Activated CD8-positive, alpha-beta T cell treated with anti-CD3 and anti-CD28 coated beads for 36 hours (primary cell): Measurements from ENCODE around the gene EIF4G1. TPM values are rescaled to one million over a fixed set of nuclear protein-coding genes. Genes with fewer than 3 reads are reported as not detected.
A peak's percentile ranks its signal among the peaks of the same experiment; 100 is the strongest.

Source experiments
- ATAC-seq: fragments of 200-7000 bp; cut with Tn5 transposase; one replicate; pipeline ENCODE4 v1.10.0; 2021; ENCODE audit warnings: mild to moderate bottlenecking, moderate library complexity
- CTCF ChIA-PET: fragments of 350-600 bp; sonication (Branson Sonifier 250); formaldehyde crosslinking; loops from one replicate; lab custom pipeline; 2021; ENCODE audit warnings: antibody characterized with exemption; lab: Charles Lee
- POLR2A ChIA-PET: fragments of 350-600 bp; sonication (Branson Sonifier 250); formaldehyde crosslinking; loops from one replicate; lab custom pipeline; 2021; ENCODE audit warnings: antibody characterized with exemption; lab: Charles Lee
- DNase-seq: peaks from one replicate; pipeline ENCODE4 v3.0.0-alpha.2; 2020
- H3K27ac Mint-ChIP-seq: one replicate; pipeline ENCODE4 v1.8.0; 2021; ENCODE audit warnings: mild to moderate bottlenecking, mixed read lengths
- H3K27me3 Mint-ChIP-seq: one replicate; pipeline ENCODE4 v1.8.0; 2021; ENCODE audit warnings: mixed read lengths
- H3K36me3 Mint-ChIP-seq: one replicate; pipeline ENCODE4 v1.8.0; 2021; ENCODE audit warnings: low read depth, mixed read lengths
- H3K4me1 Mint-ChIP-seq: one replicate; pipeline ENCODE4 v1.8.0; 2021; ENCODE audit warnings: low read depth, mixed read lengths
- H3K4me3 Mint-ChIP-seq: one replicate; pipeline ENCODE4 v1.8.0; 2021; ENCODE audit warnings: mild to moderate bottlenecking, moderate library complexity, mixed read lengths
- H3K9me3 Mint-ChIP-seq: one replicate; pipeline ENCODE4 v1.8.0; 2021; ENCODE audit warnings: mixed read lengths
- CTCF ChIP-seq: fragments of 200-600 bp; IDR thresholded peaks from one replicate; pipeline ENCODE4 v1.8.0; 2022; ENCODE audit warnings: antibody characterized with exemption, mild to moderate bottlenecking
- intact Hi-C: fragments of 100-400 bp; cut with micrococcal nuclease; formaldehyde crosslinking; loops from one replicate; pipeline ENCODE4 v1.10.0; 2022
- total RNA-seq, 2 experiments: library from RNA; stranded (reverse); gene quantifications; one replicate each; pipeline ENCODE4 v1.2.3, GENCODE V29; 2021

EIF4G1 gene
- total RNA-seq, 2 experiments from 2014 or later, result 429 to 437 TPM

DNA sequence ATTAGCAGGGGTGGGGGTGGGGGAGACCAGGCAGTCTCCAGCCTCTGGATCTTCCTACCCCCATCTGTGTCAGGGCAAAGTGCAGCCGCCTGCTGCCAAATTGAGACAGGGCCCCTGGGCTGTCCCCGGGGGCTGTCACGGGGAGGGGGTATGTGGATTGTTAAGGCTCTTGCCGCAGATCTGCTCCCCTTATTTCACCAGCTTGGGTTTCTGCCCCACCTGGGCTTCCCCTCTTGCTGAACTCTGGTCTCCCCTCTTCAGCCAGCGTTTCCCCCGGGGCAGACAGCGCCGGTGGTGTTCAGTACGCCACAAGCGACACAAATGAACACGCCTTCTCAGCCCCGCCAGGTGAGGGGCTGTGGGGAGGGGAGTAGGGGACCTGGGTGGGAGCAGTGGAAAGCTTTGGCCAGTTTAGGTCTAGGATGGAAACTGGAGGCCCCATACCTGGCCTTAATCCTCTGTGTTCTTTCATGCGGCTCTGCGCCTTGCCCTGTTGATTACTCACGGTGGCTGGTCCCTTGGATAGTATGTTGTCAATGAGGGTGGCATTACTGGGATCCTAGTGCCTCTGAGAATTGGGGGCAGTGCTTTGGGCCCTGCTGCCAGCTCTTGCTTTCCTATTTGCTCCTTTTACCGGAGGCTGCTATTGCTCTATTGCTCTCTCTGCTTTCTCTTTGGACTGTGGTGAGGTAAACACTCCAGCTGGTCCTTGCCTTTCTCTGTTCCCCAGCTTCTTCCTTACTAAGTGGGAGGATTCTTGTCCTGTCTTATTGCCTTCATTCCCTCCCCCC lies 1.7 kb downstream of the EIF4G1 start:
- TF ChIP-seq CTCF, result no peak
- DNase-seq (no peak), ATAC-seq (no peak)
- Mint-ChIP-seq H3K27ac (peak overlapping the region; percentile 92), H3K4me1 (peaks cover 36% of the 10 kb centered on the region), H3K36me3 (peaks cover 44% of the 10 kb centered on the region), H3K9me3 (no peaks in the 10 kb centered on the region), H3K4me3 (peak overlapping the region; percentile 85), H3K27me3 (no peaks in the 10 kb centered on the region)
- CTCF ChIA-PET, result interaction anchor here (1.0 to 1.3 kb wide), 3 partner anchors 10 to 66 kb away, joined by 4 read pairs; no protein-coding TSS in a partner anchor
- POLR2A ChIA-PET, result interaction anchor here (0.7 to 3.0 kb wide), 15 partner anchors 10 to 299 kb away, joined by 3 to 58 read pairs (median 8); partner anchors contain the start of genes CLCN2, FAM131A and POLR2H
- intact Hi-C loops, result loop anchor here (2.0 kb wide), 1 partner anchor 19 kb away; no protein-coding TSS in a partner anchor

DNA sequence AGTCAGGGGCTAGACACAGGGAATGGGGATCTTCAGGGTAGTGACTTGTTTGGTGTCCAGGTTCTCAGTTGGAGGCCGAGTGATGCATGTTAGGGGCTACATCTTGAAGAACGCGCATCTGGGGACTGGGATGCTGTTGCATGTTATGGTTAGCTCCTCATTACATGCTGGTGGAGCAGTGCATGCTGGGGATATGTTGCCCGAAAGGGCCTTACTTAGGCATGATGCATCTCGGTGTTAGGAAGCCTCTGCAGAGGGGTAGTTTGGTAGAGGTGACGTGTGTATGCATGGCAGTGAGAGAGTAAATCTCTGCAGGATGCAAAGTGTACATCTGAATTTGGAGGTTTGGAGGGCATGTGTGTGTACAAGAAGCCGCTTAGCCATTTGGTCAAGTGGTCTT lies 2.4 kb downstream of the EIF4G1 start:
- Mint-ChIP-seq H3K36me3 (peaks cover 51% of the 10 kb centered on the region), H3K4me1 (peaks cover 36% of the 10 kb centered on the region), H3K4me3 (peak overlapping the region; percentile 85), H3K27me3 (no peaks in the 10 kb centered on the region), H3K9me3 (no peaks in the 10 kb centered on the region), H3K27ac (peak overlapping the region; percentile 92)
- DNase-seq, result no peak
- intact Hi-C loops, result loop anchor here (2.0 kb wide), 1 partner anchor 18 kb away; no protein-coding TSS in a partner anchor
- no peak for TF ChIP-seq CTCF
- ATAC-seq, result no peak
- ChIA-PET POLR2A (interaction anchor here (1.4 to 5.6 kb wide), 10 partner anchors 9 to 45 kb away, joined by 3 to 58 read pairs (median 11); partner anchors contain the start of genes CLCN2, FAM131A and POLR2H), CTCF (interaction anchor here (1.3 kb wide), 1 partner anchor 67 kb away, joined by 4 read pairs; no protein-coding TSS in a partner anchor)

DNA sequence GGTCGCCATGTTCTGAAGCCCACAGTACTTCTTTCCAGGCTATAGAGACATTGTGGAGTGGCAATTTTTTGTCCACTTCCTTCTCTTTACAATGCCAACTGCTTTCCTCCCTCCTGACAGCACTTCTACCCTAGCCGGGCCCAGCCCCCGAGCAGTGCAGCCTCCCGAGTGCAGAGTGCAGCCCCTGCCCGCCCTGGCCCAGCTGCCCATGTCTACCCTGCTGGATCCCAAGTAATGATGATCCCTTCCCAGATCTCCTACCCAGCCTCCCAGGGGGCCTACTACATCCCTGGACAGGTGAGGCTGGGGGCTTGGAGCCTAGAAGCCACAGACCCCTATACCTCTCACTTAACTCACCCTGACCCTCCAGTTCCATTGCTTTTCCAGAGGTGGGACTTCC lies 2.8 kb downstream of the EIF4G1 start:
- POLR2A ChIA-PET, result interaction anchor here (1.7 to 5.6 kb wide), 5 partner anchors 11 to 45 kb away, joined by 4 to 45 read pairs (median 13); partner anchors contain the start of genes CLCN2, FAM131A and POLR2H
- Mint-ChIP-seq H3K27me3 (no peaks in the 10 kb centered on the region), H3K4me3 (peak overlapping the region; percentile 85), H3K36me3 (peaks cover 51% of the 10 kb centered on the region), H3K9me3 (no peaks in the 10 kb centered on the region), H3K27ac (peak overlapping the region; percentile 92), H3K4me1 (peaks cover 36% of the 10 kb centered on the region)
- ATAC-seq (no peak), DNase-seq (no peak)
- CTCF ChIA-PET, result no interaction called here
- intact Hi-C loops, result loop anchor here (2.0 kb wide), 1 partner anchor 18 kb away; no protein-coding TSS in a partner anchor
- no peak for TF ChIP-seq CTCF

DNA sequence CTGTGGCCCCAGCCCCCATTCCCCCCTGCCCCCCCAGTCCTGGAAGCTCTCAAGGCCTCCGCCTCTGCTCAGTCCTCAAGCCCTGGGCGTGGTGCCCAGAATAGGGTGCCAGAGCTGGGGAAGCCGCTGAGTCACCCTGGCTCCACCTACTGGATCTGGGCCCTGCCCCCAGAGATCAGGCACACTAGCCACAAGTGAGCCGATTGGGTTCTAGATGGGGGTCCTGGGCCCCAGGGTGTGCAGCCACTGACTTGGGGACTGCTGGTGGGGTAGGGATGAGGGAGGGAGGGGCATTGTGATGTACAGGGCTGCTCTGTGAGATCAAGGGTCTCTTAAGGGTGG lies 5.7 kb downstream of the EIF4G1 start:
- ATAC-seq, result peak; percentile 67

More for the DNA sequence above, 5.7 kb downstream of the EIF4G1 start:
- ChIA-PET POLR2A (interaction anchor here (0.6 to 5.6 kb wide), 6 partner anchors 9 to 60 kb away, joined by 3 to 45 read pairs (median 10); partner anchors contain the start of genes CLCN2, FAM131A and POLR2H), CTCF (no interaction called here)
- no peak for TF ChIP-seq CTCF
- intact Hi-C loops, result no loop called here
- peak overlapping the region; percentile 23 for H3K27ac Mint-ChIP-seq
- no peaks in the 10 kb centered on the region for H3K27me3 Mint-ChIP-seq
- H3K4me1 Mint-ChIP-seq, result peaks cover 47% of the 10 kb centered on the region
- peaks cover 79% of the 10 kb centered on the region for H3K36me3 Mint-ChIP-seq
- peak; percentile 62 for DNase-seq
- H3K4me3 Mint-ChIP-seq, result no peak overlapping the region
- no peaks in the 10 kb centered on the region for H3K9me3 Mint-ChIP-seq
